ENCODE measurements around the gene ASTL. TPM values are rescaled to one million over a fixed set of nuclear protein-coding genes. Genes with fewer than 3 reads are reported as not detected.

Gene ASTL
- total RNA-seq, 1 experiment from 2014 or later, result 0.79 TPM

DNA sequence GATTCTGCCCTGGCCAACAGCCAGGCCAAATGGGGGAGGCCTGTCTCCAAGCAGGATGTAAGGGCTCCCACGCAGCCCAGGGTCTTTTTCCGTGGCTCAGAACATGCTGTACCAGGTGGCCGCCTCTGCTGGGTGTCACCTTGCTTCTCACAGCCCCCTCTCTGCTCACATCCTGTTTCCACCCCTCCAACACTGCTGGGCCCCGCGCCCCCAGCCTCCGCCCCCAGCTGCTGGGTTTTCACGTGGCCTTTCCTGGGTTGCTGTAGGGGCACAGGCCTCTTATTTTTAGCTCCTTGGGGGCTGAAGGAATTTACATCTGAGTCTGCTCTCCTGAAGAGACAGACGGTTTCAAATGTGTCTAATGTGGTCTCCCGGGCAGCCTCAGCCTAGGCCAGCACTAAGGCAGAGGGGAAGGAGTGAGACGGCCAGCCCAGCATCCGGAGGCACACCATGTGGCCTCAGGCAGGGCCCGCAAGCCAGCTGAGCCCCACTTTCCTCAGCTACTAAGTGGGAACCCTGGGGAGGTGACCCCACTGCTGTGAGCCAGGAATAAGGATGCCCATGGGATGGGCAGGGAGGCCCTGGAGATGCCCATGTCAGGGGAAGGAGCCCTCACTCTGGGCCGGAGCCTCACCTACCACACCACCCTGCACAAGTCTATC is 25.6 kb upstream of the ASTL start (continued):
- TF ChIP-seq, protein P1, sequence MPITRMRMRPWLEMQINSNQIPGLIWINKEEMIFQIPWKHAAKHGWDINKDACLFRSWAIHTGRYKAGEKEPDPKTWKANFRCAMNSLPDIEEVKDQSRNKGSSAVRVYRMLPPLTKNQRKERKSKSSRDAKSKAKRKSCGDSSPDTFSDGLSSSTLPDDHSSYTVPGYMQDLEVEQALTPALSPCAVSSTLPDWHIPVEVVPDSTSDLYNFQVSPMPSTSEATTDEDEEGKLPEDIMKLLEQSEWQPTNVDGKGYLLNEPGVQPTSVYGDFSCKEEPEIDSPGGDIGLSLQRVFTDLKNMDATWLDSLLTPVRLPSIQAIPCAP (CRISPR knock-in tag; IDR thresholded peaks at IDR 0.05), result no peak
- TF ChIP-seq, protein P2, sequence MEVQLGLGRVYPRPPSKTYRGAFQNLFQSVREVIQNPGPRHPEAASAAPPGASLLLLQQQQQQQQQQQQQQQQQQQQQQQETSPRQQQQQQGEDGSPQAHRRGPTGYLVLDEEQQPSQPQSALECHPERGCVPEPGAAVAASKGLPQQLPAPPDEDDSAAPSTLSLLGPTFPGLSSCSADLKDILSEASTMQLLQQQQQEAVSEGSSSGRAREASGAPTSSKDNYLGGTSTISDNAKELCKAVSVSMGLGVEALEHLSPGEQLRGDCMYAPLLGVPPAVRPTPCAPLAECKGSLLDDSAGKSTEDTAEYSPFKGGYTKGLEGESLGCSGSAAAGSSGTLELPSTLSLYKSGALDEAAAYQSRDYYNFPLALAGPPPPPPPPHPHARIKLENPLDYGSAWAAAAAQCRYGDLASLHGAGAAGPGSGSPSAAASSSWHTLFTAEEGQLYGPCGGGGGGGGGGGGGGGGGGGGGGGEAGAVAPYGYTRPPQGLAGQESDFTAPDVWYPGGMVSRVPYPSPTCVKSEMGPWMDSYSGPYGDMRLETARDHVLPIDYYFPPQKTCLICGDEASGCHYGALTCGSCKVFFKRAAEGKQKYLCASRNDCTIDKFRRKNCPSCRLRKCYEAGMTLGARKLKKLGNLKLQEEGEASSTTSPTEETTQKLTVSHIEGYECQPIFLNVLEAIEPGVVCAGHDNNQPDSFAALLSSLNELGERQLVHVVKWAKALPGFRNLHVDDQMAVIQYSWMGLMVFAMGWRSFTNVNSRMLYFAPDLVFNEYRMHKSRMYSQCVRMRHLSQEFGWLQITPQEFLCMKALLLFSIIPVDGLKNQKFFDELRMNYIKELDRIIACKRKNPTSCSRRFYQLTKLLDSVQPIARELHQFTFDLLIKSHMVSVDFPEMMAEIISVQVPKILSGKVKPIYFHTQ (CRISPR knock-in tag; IDR thresholded peaks at IDR 0.05), result no peak
- TF ChIP-seq ZNF263 (CRISPR knock-in tag; IDR thresholded peaks at IDR 0.05; ENCODE audit: low read depth) (no peak), KAT7 (CRISPR knock-in tag; IDR thresholded peaks at IDR 0.05; ENCODE audit: borderline replicate concordance) (no peak), HMGA2 (CRISPR knock-in tag; IDR thresholded peaks at IDR 0.05) (no peak), ZNF671 (CRISPR knock-in tag; IDR thresholded peaks at IDR 0.05) (no peak)

DNA sequence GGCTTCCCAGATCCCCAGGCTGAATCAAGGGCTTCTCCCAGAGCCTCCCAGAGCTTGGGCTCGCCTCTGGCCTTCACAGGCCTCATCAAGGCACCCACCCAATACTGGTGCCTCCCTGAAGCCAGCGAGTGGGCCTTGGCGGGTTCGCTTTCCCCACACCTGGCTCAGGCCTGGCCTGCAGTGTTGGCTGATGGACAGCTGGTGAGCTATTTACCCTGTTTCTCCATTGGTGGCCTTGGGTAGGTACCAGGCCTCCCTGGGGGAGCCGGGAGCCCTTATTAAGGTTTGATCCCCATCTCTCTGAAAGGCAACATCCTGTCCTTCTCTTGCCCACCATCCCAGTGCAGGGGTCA is 25.1 kb upstream of the ASTL start:
- H3K27ac Mint-ChIP-seq, result no peak overlapping the region
- H3K27me3 Mint-ChIP-seq (ENCODE audit: low read depth), result no peaks in the 10 kb centered on the region; the same call in 1 of the 2 replicates
- DNase-seq (ENCODE audit: low spot score), result no peak
- TF ChIP-seq ZNF423 (CRISPR knock-in tag; IDR thresholded peaks at IDR 0.05), result no peak
- no peak for TF ChIP-seq ZNF263 (CRISPR knock-in tag; IDR thresholded peaks at IDR 0.05; ENCODE audit: low read depth)
- TF ChIP-seq, protein P3, sequence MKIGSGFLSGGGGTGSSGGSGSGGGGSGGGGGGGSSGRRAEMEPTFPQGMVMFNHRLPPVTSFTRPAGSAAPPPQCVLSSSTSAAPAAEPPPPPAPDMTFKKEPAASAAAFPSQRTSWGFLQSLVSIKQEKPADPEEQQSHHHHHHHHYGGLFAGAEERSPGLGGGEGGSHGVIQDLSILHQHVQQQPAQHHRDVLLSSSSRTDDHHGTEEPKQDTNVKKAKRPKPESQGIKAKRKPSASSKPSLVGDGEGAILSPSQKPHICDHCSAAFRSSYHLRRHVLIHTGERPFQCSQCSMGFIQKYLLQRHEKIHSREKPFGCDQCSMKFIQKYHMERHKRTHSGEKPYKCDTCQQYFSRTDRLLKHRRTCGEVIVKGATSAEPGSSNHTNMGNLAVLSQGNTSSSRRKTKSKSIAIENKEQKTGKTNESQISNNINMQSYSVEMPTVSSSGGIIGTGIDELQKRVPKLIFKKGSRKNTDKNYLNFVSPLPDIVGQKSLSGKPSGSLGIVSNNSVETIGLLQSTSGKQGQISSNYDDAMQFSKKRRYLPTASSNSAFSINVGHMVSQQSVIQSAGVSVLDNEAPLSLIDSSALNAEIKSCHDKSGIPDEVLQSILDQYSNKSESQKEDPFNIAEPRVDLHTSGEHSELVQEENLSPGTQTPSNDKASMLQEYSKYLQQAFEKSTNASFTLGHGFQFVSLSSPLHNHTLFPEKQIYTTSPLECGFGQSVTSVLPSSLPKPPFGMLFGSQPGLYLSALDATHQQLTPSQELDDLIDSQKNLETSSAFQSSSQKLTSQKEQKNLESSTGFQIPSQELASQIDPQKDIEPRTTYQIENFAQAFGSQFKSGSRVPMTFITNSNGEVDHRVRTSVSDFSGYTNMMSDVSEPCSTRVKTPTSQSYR (CRISPR knock-in tag; IDR thresholded peaks at IDR 0.05), result no peak
- no peak for TF ChIP-seq ZBTB21 (CRISPR knock-in tag; IDR thresholded peaks at IDR 0.05; ENCODE audit: borderline replicate concordance)
- no peak for TF ChIP-seq MXD4 (CRISPR knock-in tag; IDR thresholded peaks at IDR 0.05; ENCODE audit: borderline replicate concordance)
- TF ChIP-seq SMAD4 (CRISPR knock-in tag; IDR thresholded peaks at IDR 0.05), result no peak
- TF ChIP-seq SMAD3 (CRISPR knock-in tag; IDR thresholded peaks at IDR 0.05; ENCODE audit: borderline replicate concordance), result no peak
- no peak for TF ChIP-seq ZNF219 (CRISPR knock-in tag; IDR thresholded peaks at IDR 0.05; ENCODE audit: borderline replicate concordance)
- no peaks in the 10 kb centered on the region for H3K36me3 Mint-ChIP-seq
- peaks cover 23% of the 10 kb centered on the region for H3K4me1 Mint-ChIP-seq
- CTCF ChIA-PET, result interaction anchor here (1.0 to 2.1 kb wide), 5 partner anchors 11 to 47 kb away, joined by 3 to 11 read pairs (median 4); partner anchors contain the start of genes ADRA2B and ASTL
- POLR2A ChIA-PET, result no interaction called here
- H3K4me3 Mint-ChIP-seq, result no peak overlapping the region
- no peak for ATAC-seq
- peaks cover 3% of the 10 kb centered on the region; the same call in 1 of the 2 replicates for H3K9me3 Mint-ChIP-seq

DNA sequence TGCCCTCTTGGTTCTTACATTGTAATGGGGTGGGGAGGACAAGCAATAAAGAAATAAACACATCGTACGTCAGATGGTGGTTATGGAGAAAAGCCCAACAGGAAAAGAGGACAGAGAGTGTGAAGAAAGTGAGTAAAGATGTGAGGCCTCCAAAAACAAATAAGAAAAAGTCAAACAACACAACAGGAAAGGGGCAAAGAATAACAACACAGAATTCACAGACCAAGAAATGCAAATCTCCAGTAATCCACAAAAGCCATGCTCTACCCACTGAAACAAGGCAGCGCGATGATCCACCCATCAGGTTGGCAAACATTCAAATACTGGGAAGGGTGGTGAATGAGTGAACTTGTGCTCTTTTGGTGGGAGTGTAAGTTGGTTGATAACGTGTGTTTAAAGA is 23.6 kb upstream of the ASTL start:
- Mint-ChIP-seq H3K27me3 (ENCODE audit: low read depth) (no peaks in the 10 kb centered on the region; the same call in 1 of the 2 replicates), H3K4me1 (peaks cover 21% of the 10 kb centered on the region), H3K4me3 (no peak overlapping the region), H3K27ac (no peak overlapping the region), H3K36me3 (no peaks in the 10 kb centered on the region), H3K9me3 (peaks cover 3% of the 10 kb centered on the region; the same call in 1 of the 2 replicates)
- ATAC-seq, result no peak
- POLR2A ChIA-PET, result no interaction called here
- DNase-seq (ENCODE audit: low spot score), result no peak
- CTCF ChIA-PET, result interaction anchor here (0.8 kb wide), 1 partner anchor 24 kb away, joined by 3 read pairs; the partner anchor contains the start of gene ASTL
- TF ChIP-seq ELF4 (CRISPR knock-in tag; IDR thresholded peaks at IDR 0.05; ENCODE audit: low read depth) (no peak), GTF2I (CRISPR knock-in tag; conservative IDR thresholded peaks at IDR 0.05) (no peak), ZNF317 (CRISPR knock-in tag; IDR thresholded peaks at IDR 0.05; ENCODE audit: borderline replicate concordance, low read depth) (no peak), SOX15 (CRISPR knock-in tag; IDR thresholded peaks at IDR 0.05) (no peak), ZNF671 (CRISPR knock-in tag; IDR thresholded peaks at IDR 0.05) (no peak), CREM (CRISPR knock-in tag; IDR thresholded peaks at IDR 0.05) (no peak)
- TF ChIP-seq, protein P4, sequence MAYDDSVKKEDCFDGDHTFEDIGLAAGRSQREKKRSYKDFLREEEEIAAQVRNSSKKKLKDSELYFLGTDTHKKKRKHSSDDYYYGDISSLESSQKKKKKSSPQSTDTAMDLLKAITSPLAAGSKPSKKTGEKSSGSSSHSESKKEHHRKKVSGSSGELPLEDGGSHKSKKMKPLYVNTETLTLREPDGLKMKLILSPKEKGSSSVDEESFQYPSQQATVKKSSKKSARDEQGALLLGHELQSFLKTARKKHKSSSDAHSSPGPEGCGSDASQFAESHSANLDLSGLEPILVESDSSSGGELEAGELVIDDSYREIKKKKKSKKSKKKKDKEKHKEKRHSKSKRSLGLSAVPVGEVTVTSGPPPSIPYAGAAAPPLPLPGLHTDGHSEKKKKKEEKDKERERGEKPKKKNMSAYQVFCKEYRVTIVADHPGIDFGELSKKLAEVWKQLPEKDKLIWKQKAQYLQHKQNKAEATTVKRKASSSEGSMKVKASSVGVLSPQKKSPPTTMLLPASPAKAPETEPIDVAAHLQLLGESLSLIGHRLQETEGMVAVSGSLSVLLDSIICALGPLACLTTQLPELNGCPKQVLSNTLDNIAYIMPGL (CRISPR knock-in tag; IDR thresholded peaks at IDR 0.05), result no peak
- TF ChIP-seq, protein P5, sequence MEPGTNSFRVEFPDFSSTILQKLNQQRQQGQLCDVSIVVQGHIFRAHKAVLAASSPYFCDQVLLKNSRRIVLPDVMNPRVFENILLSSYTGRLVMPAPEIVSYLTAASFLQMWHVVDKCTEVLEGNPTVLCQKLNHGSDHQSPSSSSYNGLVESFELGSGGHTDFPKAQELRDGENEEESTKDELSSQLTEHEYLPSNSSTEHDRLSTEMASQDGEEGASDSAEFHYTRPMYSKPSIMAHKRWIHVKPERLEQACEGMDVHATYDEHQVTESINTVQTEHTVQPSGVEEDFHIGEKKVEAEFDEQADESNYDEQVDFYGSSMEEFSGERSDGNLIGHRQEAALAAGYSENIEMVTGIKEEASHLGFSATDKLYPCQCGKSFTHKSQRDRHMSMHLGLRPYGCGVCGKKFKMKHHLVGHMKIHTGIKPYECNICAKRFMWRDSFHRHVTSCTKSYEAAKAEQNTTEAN (CRISPR knock-in tag; IDR thresholded peaks at IDR 0.05), result no peak
